Thyroid gland (tissue), 4 donors: ENCODE measurements around the gene MDFI. TPM values are rescaled to one million over a fixed set of nuclear protein-coding genes. Genes with fewer than 3 reads are reported as not detected.

Experiments
- DNase-seq, 2 donors: peaks; one replicate each; pipeline ENCODE4 v3.0.0-alpha.2; 2019
- H3K27ac ChIP-seq, 3 donors: fragments of 200-600 bp; sonication (generic); 1 replicate in 2 of 3; 2 replicates in 1 of 3; pipeline ENCODE4 v1.5.1; 2016 to 2019; ENCODE audit warnings: mild to moderate bottlenecking in 1 of 3, moderate library complexity in 1 of 3
- H3K27me3 ChIP-seq: fragments of 200-600 bp; sonication (generic); one replicate; pipeline ENCODE4 v1.5.1; 2019
- H3K36me3 ChIP-seq, 2 donors: fragments of 200-600 bp; sonication (generic); one replicate each; pipeline ENCODE4 v1.5.1; 2016 to 2019
- H3K4me1 ChIP-seq, 2 donors: fragments of 200-600 bp; sonication (generic); one replicate each; pipeline ENCODE4 v1.5.1; 2017 to 2019
- H3K4me3 ChIP-seq, 3 donors: fragments of 200-600 bp; sonication (generic); replicated peaks in 1 of 3; 1 replicate in 2 of 3; 2 replicates in 1 of 3; pipeline ENCODE4 v1.5.1; 2016; ENCODE audit warnings: mild to moderate bottlenecking in 1 of 3
- H3K9me3 ChIP-seq: fragments of 200-600 bp; sonication (generic); one replicate; pipeline ENCODE4 v1.5.1; 2017
- POLR2A ChIP-seq, 2 donors: fragments of 450-650 bp; IDR thresholded peaks; one replicate each; pipeline ENCODE4 v1.6.1; 2017; ENCODE audit warnings: antibody characterized with exemption in 2 of 2, mild to moderate bottlenecking in 2 of 2, moderate library complexity in 1 of 2
- WGBS, 2 donors: methylation state at CpG; one replicate each; pipeline ENCODE4 v1.1.5; 2017; 5-methylcytosine and 5-hydroxymethylcytosine counted together
- intact Hi-C: fragments of 100-400 bp; cut with DNase I; formaldehyde crosslinking; loops from one replicate; pipeline ENCODE4 v1.15.1; 2023
- microRNA-seq: library from miRNA; unstranded; fragments of <30 nt; microRNA quantifications from one replicate; pipeline ENCODE4, GENCODE V29; 2016
- small RNA-seq: library from RNA; depleted of rRNA; stranded (forward); fragments of <200 nt; gene quantifications from one replicate; pipeline ENCODE3, GENCODE V24; 2016
- total RNA-seq, 4 donors: library from RNA; depleted of rRNA; stranded (reverse); fragments of >200 nt; gene quantifications; one replicate each; pipeline ENCODE4 v1.2.3, GENCODE V29; 2016
- TF ChIP-seq, protein P1 (sequence below), 6 experiments: fragments of 200-600 bp in 3 of 6; fragments of 450-650 bp in 3 of 6; sonication (generic) in 3 of 6; IDR thresholded peaks; one replicate each; pipeline ENCODE4 v1.5.1; 2016 to 2019; ENCODE audit warnings: antibody characterized with exemption in 6 of 6, mild to moderate bottlenecking in 2 of 6, inconsistent platforms in 1 of 6, moderate library complexity in 1 of 6

The MDFI gene
- total RNA-seq, 4 donors from 2014 or later = 2.9 to 9.3 (median 6.5) TPM

GRCh38 chr6:41702771-41703494, 64.7 kb downstream of the MDFI start:
- no peaks in the 10 kb centered on the region for H3K9me3 ChIP-seq
- no peaks in the 10 kb centered on the region for H3K27me3 ChIP-seq
- H3K4me3 ChIP-seq = no peak overlapping the region
- H3K36me3 ChIP-seq = no peaks in the 10 kb centered on the region
- peaks cover 34 to 65% of the 10 kb centered on the region in 2 donors for H3K4me1 ChIP-seq
- TF ChIP-seq, protein P1, sequence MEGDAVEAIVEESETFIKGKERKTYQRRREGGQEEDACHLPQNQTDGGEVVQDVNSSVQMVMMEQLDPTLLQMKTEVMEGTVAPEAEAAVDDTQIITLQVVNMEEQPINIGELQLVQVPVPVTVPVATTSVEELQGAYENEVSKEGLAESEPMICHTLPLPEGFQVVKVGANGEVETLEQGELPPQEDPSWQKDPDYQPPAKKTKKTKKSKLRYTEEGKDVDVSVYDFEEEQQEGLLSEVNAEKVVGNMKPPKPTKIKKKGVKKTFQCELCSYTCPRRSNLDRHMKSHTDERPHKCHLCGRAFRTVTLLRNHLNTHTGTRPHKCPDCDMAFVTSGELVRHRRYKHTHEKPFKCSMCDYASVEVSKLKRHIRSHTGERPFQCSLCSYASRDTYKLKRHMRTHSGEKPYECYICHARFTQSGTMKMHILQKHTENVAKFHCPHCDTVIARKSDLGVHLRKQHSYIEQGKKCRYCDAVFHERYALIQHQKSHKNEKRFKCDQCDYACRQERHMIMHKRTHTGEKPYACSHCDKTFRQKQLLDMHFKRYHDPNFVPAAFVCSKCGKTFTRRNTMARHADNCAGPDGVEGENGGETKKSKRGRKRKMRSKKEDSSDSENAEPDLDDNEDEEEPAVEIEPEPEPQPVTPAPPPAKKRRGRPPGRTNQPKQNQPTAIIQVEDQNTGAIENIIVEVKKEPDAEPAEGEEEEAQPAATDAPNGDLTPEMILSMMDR (IDR thresholded peaks at IDR 0.05) = no peak
- TF ChIP-seq POLR2A (IDR thresholded peaks at IDR 0.05) = no peak
- DNase-seq = no peak
- intact Hi-C loops = loop anchor here (10.0 kb wide), 1 partner anchor 72 kb away; the partner anchor contains the start of gene FRS3
- 79 to 81% methylated on average over 9 to 12 of the region's 14 CpGs for WGBS, 2 donors
- H3K27ac ChIP-seq = no peak overlapping the region

Small RNAs within 50 kb of the gene (microRNA-seq; reads per million reads assigned to microRNA genes)
- not detected for gene MIR4641

Small RNAs within 50 kb of the gene (small RNA-seq; reads per million reads assigned to genes)
- not detected for gene MIR4641

Other genes with a start within 250 kb of the MDFI start
- 10 to 100 TPM; 12.6 to 42.4 (median 23.7) TPM for gene FOXP4, start 92.1 kb upstream of the MDFI start, total RNA-seq
- 10 to 100 TPM; 23.0 to 39.0 (median 34.9) TPM for gene TFEB, start 97.1 kb downstream of the MDFI start, total RNA-seq
- not detected for gene PGC, start 108.9 kb downstream of the MDFI start, total RNA-seq
- gene FRS3, start 141.4 kb downstream of the MDFI start, total RNA-seq = 1 to 10 TPM; 4.0 to 6.7 (median 5.8) TPM
- 10 to 100 TPM in 3 of 4 donors, 1 to 10 TPM in 1; 4.0 to 15.6 (median 12.7) TPM for gene PRICKLE4, start 142.3 kb downstream of the MDFI start, total RNA-seq
- gene TOMM6, start 149.2 kb downstream of the MDFI start, total RNA-seq = 100 to 1,000 TPM in 3 of 4 donors, 10 to 100 TPM in 1; 96.3 to 134 (median 124) TPM